HepG2 (cell line): ENCODE data around the gene MAP3K3. TPM values are rescaled to one million over a fixed set of nuclear protein-coding genes. Genes with fewer than 3 reads are reported as not detected.
A peak's percentile ranks its signal among the peaks of the same experiment; 100 is the strongest.

Source experiments
- BRCA1 ChIP-seq: sonication (generic); formaldehyde crosslinking; IDR thresholded peaks from 2 replicates; pipeline ENCODE4 v1.4.0; 2020; ENCODE audit warnings: missing genetic modification reagents
- CHD4 ChIP-seq: fragments of 200-600 bp; sonication (generic); IDR thresholded peaks from 2 replicates; pipeline ENCODE4 v1.7.0; 2017; ENCODE audit warnings: mild to moderate bottlenecking, low read length, borderline replicate concordance
- CSRNP2 ChIP-seq: sonication (generic); formaldehyde crosslinking; conservative IDR thresholded peaks from 2 replicates; pipeline ENCODE4 v1.8.0; 2022; ENCODE audit warnings: low read depth, missing genetic modification reagents
- EZH2 ChIP-seq: conservative IDR thresholded peaks from 2 replicates; pipeline ENCODE4 v1.6.1; 2012; ENCODE audit warnings: mild to moderate bottlenecking, low read depth, low read length, moderate library complexity
- GATAD2A ChIP-seq: IDR thresholded peaks from 2 replicates; pipeline ENCODE4 v1.6.1; 2016
- GPBP1L1 ChIP-seq: sonication (generic); formaldehyde crosslinking; IDR thresholded peaks from 2 replicates; pipeline ENCODE4 v1.5.0; 2020; ENCODE audit warnings: mild to moderate bottlenecking, missing genetic modification reagents
- HNF1A ChIP-seq, 2 experiments: sonication (generic) in 1 of 2; formaldehyde crosslinking in 1 of 2; IDR thresholded peaks; 2 replicates each; pipeline versions ENCODE4 v1.4.0 to v1.6.1; 2016 to 2020; ENCODE audit warnings: borderline replicate concordance in 1 of 2, low read depth in 1 of 2, mild to moderate bottlenecking in 1 of 2, missing genetic modification reagents in 1 of 2
- HOMEZ ChIP-seq: IDR thresholded peaks from 2 replicates; pipeline ENCODE4 v1.6.1; 2016; ENCODE audit warnings: low read depth
- IKZF5 ChIP-seq: IDR thresholded peaks from 2 replicates; pipeline ENCODE4 v1.6.1; 2018; ENCODE audit warnings: missing genetic modification reagents, mild to moderate bottlenecking, missing compliant biosample characterization
- JUNB ChIP-seq: sonication (generic); formaldehyde crosslinking; IDR thresholded peaks from 2 replicates; pipeline ENCODE4 v1.8.0; 2022; ENCODE audit warnings: missing genetic modification reagents, mild to moderate bottlenecking, borderline replicate concordance
- KAT7 ChIP-seq: IDR thresholded peaks from 2 replicates; pipeline ENCODE4 v1.6.1; 2018; ENCODE audit warnings: borderline replicate concordance, missing compliant biosample characterization
- RAD51 ChIP-seq: fragments of 450-650 bp; IDR thresholded peaks from 2 replicates; pipeline ENCODE4 v1.6.1; 2016; ENCODE audit warnings: borderline replicate concordance
- RFX3 ChIP-seq: IDR thresholded peaks from 2 replicates; pipeline ENCODE4 v1.6.1; 2016; ENCODE audit warnings: missing biosample characterization, missing genetic modification reagents
- TCF7L2 ChIP-seq: IDR thresholded peaks from 2 replicates; pipeline ENCODE4 v1.6.1; 2011; ENCODE audit warnings: mild to moderate bottlenecking, low read depth, low read length, moderate library complexity
- ZNF138 ChIP-seq: sonication (generic); formaldehyde crosslinking; IDR thresholded peaks from 2 replicates; pipeline ENCODE4 v1.5.0; 2020; ENCODE audit warnings: mild to moderate bottlenecking, low read depth, missing genetic modification reagents
- ZNF788 ChIP-seq: sonication (generic); formaldehyde crosslinking; IDR thresholded peaks from 2 replicates; pipeline ENCODE4 v1.5.0; 2020; ENCODE audit warnings: mild to moderate bottlenecking, missing genetic modification reagents, borderline replicate concordance
- polyA plus RNA-seq, 8 experiments: library from polyadenylated mRNA; depleted of rRNA in 3 of 8; stranded (reverse) in 7 of 8; unstranded in 1 of 8; fragments of >200 nt; fragmentation: Illumina TruSeq in 4 of 8; extraction: Trizol in 4 of 8; gene quantifications; 2 replicates each; pipeline versions ENCODE4 v1.2.1 to v1.2.3, GENCODE V29; 2011 to 2016; ENCODE audit warnings: low read depth in 4 of 8, missing spikeins in 1 of 8, mixed read lengths in 1 of 8; ENCODE audit not compliant: insufficient read depth in 1 of 8
- total RNA-seq, 5 experiments: library from RNA; depleted of rRNA; stranded (reverse); fragments of >200 nt; fragmentation: Illumina TruSeq; extraction: Trizol; gene quantifications; 2 replicates each; pipeline ENCODE4 v1.2.3, GENCODE V29; 2016; ENCODE audit warnings: low read depth in 1 of 5

The MAP3K3 gene
- total and polyA plus RNA-seq, 2 of the 13 experiments (the other 11 are each of a cell fraction or from before 2014, with no cell fraction given) = 17.7 to 21.8 TPM

- TF ChIP-seq GPBP1L1 (CRISPR knock-in tag) (no peak), TCF7L2 (no peak), ZNF138 (peak; percentile 28; the same call in 1 of the 2 replicates), HOMEZ (CRISPR knock-in tag) (no peak; the same call in 1 of the 2 replicates), JUNB (CRISPR knock-in tag) (no peak), CHD4 (no peak), IKZF5 (CRISPR knock-in tag) (peak; percentile 86), KAT7 (peak; percentile 91; the same call in 1 of the 2 replicates), RFX3 (CRISPR knock-in tag) (no peak; the same call in 1 of the 2 replicates), BRCA1 (CRISPR knock-in tag) (no peak; the same call in 1 of the 2 replicates), ZNF788 (peak; percentile 86; the same call in 1 of the 2 replicates), CSRNP2 (no peak), EZH2 (no peak), RAD51 (no peak), HNF1A (IDR thresholded peaks at IDR 0.05; ENCODE audit: low read depth) (no peak), HNF1A (CRISPR knock-in tag; IDR thresholded peaks at IDR 0.05; ENCODE audit: borderline replicate concordance) (no peak; the same call in 1 of the 2 replicates), GATAD2A (CRISPR knock-in tag) (peak; percentile 72)
These were observed 119.4 kb downstream of the MAP3K3 start, which contains the start of gene STRADA (continued) for GRCh38 chr17:63741408-63742173.
